GM19351 (cell line): ENCODE results near the gene EMD.

Source experiments
- ATAC-seq: cut with Tn5 transposase; IDR thresholded peaks from one replicate; pipeline ENCODE4 v1.9.1; 2021; ENCODE audit warnings: mild to moderate bottlenecking, moderate library complexity; ENCODE audit not compliant: unreplicated experiment

The EMD gene

DNA sequence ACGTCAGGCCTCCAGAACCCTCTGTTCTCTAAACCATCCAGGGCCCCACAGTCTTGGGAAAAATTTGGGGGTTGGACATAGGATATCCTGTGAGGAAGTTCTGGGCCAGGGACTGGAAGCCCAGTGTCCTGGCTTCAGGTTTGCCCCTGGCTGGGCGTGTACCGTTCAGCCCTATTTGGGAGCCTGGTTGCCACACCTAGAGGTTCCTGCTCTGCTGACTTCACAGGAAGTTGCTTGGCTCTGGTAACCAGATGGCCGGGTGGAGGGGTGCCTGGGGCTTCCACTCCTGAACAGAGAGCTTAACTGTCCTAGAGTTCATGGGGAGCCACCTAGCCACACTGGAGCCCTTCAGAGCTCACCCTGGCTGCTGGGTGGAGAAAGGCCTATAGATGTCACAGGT is 33.4 kb downstream of the EMD start:
- ATAC-seq, result no peak

DNA sequence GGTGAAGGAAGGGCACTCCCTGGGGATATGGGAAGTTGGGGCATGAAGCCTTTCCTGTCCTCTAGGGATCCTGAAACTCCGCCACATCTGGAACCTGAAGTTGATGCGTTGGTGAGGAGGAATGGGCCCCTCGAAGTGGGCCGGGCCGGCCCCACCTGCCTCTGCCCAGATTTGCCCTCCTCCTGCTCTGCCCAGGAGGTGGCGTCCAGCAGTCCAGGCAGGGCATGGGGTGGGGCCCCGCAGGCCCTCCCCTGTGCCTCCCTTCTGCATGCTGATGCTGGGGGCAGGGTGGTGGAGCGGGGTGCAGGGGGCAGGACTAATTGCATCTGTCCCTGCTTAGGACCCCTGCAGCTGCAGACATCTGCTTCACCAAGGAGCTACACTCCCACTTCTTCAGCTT is 34.0 kb downstream of the EMD start:
- ATAC-seq, result no peak

DNA sequence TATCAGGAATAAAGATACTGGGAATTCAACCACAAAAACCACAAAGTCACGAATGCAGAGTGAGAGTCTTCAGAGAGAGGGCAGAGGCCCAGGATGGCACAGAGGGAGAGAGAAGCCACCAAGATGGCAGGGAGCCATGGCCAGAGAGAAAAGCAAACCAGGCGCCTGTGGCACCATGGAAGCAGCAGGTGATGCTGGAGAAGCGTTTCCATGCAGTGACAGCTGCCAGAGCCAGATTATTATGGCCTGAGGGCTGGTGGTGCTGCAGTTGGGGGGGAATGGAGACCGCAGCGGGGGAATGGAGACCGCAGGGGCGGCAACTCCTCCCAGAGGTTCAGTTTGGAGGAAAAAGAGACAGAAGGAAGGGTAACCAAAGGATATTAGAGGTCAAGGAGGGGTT is 38.1 kb downstream of the EMD start:
- ATAC-seq, result no peak

DNA sequence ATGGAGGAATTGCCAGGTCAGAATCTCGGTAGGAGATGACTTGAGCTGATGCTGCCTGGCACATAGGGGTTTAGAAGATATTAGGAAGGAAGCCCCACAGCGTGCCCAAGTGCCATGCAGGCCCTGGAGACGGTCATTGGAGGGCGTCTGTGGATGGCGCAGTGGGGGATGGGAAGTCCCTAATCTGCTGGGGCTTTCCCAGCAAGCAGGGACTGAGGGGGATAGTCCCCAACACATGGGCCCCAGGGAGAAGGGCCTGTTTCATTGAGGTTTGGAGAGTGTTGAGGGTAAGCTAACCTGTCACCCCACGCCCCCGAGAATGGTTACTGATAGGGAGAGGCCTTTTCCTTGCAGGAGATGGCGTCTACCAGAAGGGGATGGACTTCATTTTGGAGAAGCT is 40.1 kb downstream of the EMD start:
- ATAC-seq, result no peak

DNA sequence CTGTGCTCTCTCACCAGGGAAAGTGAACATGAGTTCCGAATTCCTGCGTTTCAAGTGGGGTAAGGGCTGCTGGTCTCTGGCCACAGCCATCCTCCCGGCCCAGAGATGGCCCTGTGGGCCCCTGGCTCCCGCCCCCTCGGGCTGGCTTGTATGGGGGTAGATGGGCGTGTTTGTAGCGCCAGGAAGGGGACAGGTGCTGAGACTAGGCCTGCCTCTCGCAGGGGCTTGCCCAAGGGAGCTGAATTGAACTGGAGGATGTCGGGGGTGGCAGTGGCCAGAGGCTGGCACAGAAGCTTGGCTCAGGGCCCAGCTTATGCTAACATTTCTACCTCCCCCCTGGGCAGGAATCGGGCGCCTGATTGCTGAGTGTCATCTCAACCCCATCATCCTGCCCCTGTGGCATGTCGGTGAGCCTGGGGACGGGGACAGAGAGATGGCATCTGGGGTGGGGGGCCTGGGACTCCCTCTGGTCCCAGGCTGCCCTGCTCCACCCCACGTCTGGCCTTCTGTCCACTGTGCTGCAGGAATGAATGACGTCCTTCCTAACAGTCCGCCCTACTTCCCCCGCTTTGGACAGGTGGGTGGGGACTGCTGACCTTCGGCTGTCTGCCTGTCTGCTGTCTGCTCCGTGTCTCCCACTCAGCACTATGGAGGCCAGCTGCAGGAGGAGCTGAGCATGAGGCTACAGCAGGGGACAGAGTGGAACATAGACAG is 40.8 kb downstream of the EMD start:
- ATAC-seq, result no peak

DNA sequence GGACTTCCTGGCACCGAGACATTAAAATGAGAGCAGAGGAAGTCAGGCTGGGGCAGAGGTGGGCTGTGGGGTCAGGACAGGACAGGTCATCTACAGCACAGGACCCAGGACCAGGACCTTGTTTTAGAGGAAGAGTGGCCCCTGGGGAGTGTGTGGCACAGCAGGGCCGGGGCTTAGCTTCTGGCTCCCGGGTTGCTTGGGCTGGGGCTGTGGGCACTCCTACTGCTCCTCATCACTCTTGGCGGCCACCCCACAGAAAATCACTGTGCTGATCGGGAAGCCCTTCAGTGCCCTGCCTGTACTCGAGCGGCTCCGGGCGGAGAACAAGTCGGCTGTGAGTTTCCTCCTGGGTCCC is 41.3 kb downstream of the EMD start:
- no peak for ATAC-seq

DNA sequence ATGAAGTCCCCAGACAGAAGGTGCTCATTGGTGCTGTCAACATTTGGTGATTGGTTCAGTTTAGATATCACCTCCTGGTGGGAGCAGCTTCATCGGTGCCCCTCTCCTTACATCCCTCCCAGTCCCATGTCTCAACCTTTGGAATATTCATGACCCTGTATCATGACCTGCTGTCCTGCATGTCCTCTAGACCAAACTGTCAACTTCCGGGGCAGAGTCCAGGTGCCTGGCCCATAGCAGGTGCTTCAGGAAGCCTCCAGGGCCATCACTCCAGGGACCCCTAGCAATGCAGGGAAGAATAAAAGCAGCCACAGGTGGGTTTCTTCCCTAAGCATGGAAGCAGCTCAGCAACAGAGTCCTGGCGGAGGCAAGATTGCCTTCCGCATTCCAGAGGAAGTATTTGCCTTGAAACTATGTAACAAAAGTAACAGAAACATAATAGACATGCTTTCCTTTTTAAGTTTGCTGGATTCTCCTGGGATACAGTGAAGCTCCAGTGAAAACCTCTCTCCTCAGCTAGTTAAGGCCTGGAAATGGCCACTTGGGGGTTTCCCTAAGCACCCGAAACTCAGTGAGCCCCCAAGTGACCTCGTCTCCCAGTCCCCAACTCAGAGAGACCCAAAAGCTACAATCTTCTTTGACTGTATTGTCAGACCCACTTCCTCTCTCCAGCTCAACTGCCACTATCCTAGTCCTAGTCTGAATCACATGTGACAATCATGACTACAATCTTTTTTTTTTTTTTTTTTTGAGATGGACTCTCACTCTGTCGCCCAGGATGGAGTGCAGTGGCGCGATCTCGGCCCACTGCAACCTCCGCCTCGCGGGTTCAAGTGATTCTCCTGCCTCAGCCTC is 48.0 kb downstream of the EMD start:
- ATAC-seq, result no peak

DNA sequence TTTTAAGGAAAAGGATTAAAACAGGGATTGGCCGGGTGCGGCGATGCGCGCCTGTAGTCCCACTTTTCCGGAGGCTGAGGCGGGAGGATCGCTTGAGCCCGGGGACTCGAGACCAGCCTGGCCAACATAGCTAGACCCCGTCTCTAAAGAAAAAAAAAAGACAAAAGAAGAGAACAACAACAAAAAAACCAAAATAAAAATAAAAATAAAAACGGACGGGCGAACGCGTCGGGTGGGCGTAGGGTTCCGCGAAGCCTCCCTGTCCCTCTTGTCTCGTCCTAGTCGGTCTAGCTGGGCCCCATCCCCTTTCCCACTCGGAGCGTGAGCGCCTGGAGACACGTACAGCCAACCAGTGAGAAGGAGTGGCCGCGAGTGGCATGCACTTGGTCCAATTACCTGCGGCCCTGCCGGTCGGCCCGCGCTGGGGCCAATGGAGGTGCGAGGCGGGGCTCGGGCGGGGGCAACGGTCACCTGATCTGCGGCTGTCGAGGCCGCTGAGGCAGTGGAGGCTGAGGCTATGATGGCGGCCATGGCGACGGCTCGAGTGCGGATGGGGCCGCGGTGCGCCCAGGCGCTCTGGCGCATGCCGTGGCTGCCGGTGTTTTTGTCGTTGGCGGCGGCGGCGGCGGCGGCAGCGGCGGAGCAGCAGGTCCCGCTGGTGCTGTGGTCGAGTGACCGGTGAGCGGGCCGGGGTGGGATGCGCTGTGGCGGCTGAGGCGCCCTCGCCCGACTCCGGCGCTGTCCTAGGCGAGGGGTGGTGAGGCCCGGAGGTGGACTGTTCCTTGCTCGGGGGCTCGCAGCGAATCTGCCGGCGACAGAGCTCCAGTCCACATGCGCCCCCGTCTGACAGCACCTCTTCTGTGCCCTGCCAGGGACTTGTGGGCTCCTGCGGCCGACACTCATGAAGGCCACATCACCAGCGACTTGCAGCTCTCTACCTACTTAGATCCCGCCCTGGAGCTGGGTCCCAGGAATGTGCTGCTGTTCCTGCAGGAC is 49.4 kb downstream of the EMD start, which contains the start of gene ATP6AP1:
ATP6AP1 (plus strand) TSS at position 502 of the 996 bp plus-strand sequence; CDS start at position 518, 16 bp downstream.
- peak; percentile 96 for ATAC-seq

DNA sequence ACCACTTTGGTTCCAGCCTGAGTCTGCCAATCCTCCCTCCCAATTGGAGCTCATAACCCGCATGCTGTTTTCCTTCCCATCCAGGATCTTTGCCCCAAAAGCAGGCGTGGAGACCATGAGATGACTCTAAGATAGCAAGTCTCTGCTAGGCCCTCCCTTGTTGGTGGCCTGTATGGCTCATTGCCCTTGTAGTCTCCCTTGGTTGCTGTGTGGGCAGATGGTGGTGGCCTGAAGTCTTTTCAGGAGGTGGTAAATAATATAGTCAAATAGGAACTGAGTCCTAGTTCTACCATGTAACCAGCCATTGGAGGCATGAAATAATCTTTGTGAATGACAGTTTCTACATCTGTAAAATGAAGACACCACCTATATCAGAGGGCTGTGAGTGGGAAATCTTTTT is 50.6 kb downstream of the EMD start:
- ATAC-seq, result no peak

DNA sequence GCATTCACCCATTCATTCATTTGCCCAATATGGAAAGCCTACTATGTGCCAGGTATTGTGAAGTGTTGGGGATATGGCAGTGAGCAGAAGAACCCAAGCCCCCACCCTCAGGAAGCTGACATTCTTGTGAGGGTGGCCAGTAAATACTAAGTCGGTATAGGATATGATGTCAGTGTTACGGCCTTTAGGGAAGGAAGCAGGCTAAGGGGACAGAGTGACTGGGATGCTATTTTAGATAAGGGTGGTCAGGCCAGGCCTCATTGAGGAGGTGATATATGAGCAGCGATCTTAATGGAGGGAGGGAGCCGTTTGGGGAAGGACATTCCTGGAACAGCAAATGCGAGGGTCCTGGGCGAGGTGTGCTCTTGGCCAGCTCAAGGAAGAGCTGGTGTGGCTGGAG is 51.4 kb downstream of the EMD start:
- no peak for ATAC-seq

DNA sequence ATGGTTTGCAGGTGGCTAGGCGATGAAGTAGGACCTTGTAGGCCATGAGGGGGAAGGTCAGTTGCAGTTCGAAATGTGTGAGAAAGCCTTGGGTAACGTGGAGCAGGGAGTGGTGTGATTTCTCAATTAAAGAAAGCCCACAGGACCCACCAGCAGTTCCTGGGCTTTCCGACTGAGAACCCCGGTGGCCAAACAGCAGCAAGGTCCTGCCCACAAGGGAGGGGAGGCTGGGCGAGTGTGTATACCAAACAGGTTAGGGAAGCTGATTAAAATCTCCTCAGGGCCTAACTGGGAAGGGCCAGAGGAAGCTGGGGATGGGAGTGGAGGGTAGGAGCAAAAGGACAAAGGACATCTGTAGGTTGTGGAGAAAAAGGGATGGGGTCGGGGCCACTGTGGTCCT is 51.8 kb downstream of the EMD start:
- ATAC-seq, result no peak
